Heart right ventricle (tissue), 16 donors: Measurements from ENCODE around the gene ATP1B2. TPM values are rescaled to one million over a fixed set of nuclear protein-coding genes. Genes with fewer than 3 reads are reported as not detected.

Experiments used
- ATAC-seq, 8 donors: fragments of 200-7000 bp; cut with Tn5 transposase; one replicate each; pipeline ENCODE4 v1.9.1; 2020; ENCODE audit warnings: mild to moderate bottlenecking in 8 of 8, moderate library complexity in 8 of 8, moderate number of reproducible peaks in 1 of 8
- DNase-seq, 2 donors: peaks; one replicate each; pipeline ENCODE4 v3.0.0-alpha.2; 2020
- H3K27ac ChIP-seq, 10 donors: fragments of 200-600 bp; sonication (generic) in 2 of 10; one replicate each; pipeline versions ENCODE4 v1.5.0 to v1.8.0; 2020 to 2022; ENCODE audit warnings: mild to moderate bottlenecking in 3 of 10
- H3K27me3 ChIP-seq, 7 donors: fragments of 200-600 bp; one replicate each; pipeline ENCODE4 v1.8.0; 2021 to 2022; ENCODE audit warnings: mild to moderate bottlenecking in 2 of 7
- H3K36me3 ChIP-seq, 9 donors: fragments of 200-600 bp; sonication (generic) in 1 of 9; one replicate each; pipeline versions ENCODE4 v1.5.0 to v1.8.0; 2020 to 2022; ENCODE audit warnings: mild to moderate bottlenecking in 2 of 9
- H3K4me1 ChIP-seq, 9 donors: fragments of 200-600 bp; sonication (generic) in 1 of 9; one replicate each; pipeline versions ENCODE4 v1.5.0 to v1.8.0; 2020 to 2022; ENCODE audit warnings: mild to moderate bottlenecking in 4 of 9
- H3K4me3 ChIP-seq, 10 donors: fragments of 200-600 bp; sonication (generic) in 2 of 10; one replicate each; pipeline versions ENCODE4 v1.5.0 to v1.8.0; 2020 to 2022; ENCODE audit warnings: mild to moderate bottlenecking in 7 of 10, moderate library complexity in 2 of 10
- H3K9me3 ChIP-seq, 11 donors: fragments of 200-600 bp in 10 of 11; sonication (generic) in 2 of 11; one replicate each; pipeline versions ENCODE4 v1.5.0 to v1.8.0; 2013 to 2022; ENCODE audit warnings: mild to moderate bottlenecking in 2 of 11, control low read depth in 1 of 11, moderate library complexity in 1 of 11
- WGBS, 2 donors: extraction: QIAGEN DNeasy Blood & Tissue Kit; methylation state at CpG; one replicate each; pipeline ENCODE4 v1.1.7; 2013; ENCODE audit warnings: inconsistent platforms in 1 of 2; 5-methylcytosine and 5-hydroxymethylcytosine counted together
- intact Hi-C, 10 donors: fragments of 100-400 bp; cut with DNase I; formaldehyde crosslinking; loops; one replicate each; pipeline versions ENCODE4 v1.11.1 to v1.14.2; 2022
- polyA plus RNA-seq, 2 donors: library from polyadenylated mRNA; stranded (reverse); fragments of 200-250 nt; gene quantifications; one replicate each; pipeline ENCODE4 v1.2.3, GENCODE V29; 2013
- total RNA-seq, 10 donors: library from RNA; stranded (reverse); fragmentation: NEBNext Ultra II Directional in 3 of 10; extraction: Animal tissue kit (Norgen Biotek cat#: 25700) in 3 of 10; gene quantifications; one replicate each; pipeline versions ENCODE4 v1.2.1 to v1.2.4, GENCODE V29; 2021 to 2023
- TF ChIP-seq, protein P1 (sequence below), 9 donors: fragments of 200-600 bp; sonication (generic) in 2 of 9; IDR thresholded peaks; one replicate each; pipeline versions ENCODE4 v1.5.0 to v1.8.0; 2021 to 2022; ENCODE audit warnings: antibody characterized with exemption in 9 of 9, mild to moderate bottlenecking in 5 of 9, moderate library complexity in 1 of 9
- donor health status: Arrhythmogenic right ventricular cardiomyopathy.
- donor health status: ischemic (EF 13 %, LVEDD 7.1; RV severe dilation, severe dysfunction).
- donor health status: healthy with polysubstance abuse.
- donor health status: DM: no; HTN: yes; CAD: no.
- donor health status: DM: no; HTN: no; CAD: no.
- donor health status: ischemic (EF 25% LVEDD 6.9; RV normal size, moderate dysfunction).
- donor health status: ischemic (EF 25% LVEDD 5.7; RV mildly dilated, moderate dysfunction).
- donor health status: healthy.
- donor health status: DM: yes; HTN: yes; CAD: no.
- donor health status: Ischemic cardiomyopathy.
- donor health status: ischemic (EF 35%, LVEDD 5.7; RV mildly dilated, moderate dysfunction).
- donor health status: nonischemic (EF 11% LVEDD 7.7; RV severe dilation, severe dysfunction).
- donor health status: DM: yes; HTN: yes; CAD: no.
- donor health status: PGD.
- donor health status: ischemic (EF 29% LVEDD 5.4; RV normal size, mild dysfunction).
- donor health status: nonischemic (EF 23%, LVEDD 6.1; RV moderate dilation, normal function).

ATP1B2 gene
- total and polyA plus RNA-seq, 12 donors: 0.91 to 6.5 (median 3.9) TPM

DNA sequence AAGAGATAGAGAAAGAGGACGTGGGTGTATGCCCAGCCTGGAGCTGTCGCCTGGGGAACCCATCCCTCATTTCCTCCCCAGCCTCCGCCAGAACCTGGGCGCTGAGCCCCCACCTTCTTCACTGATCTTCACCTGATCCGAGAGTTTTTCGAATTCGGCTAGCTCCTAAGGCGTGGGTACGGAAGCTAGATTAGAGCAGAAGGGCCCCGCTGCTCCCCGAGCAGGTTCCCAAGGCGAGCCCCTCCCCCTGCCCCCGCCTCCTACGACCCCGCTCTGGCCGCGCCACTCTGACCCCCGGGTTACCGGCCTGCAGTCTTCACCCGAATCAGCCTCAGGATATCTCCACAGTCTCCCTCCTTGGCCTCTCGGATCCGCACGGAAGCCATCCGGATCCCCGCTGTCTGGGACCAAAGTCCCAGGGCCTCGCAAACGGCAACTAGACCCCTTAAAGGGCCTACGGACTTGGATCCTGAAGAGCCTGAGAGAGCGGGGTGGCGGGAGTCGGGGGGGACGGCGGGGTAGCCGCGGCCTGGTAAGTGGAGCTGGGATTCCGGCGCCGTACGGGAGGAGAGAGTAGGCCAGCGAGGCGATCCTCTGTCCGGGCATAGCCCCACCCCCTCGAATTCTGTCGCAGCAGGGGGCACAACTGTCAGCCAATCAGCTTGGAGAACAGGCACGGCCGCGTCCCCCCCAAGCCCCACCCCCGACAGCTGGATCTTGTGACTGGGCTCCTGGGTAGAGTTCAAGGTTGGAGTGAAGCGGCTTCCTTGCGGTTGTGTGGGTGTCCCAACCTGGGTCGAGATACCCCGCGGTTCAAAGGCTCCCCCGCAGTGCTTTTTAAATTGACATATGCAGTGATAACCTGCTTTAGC is 23.2 kb upstream of the ATP1B2 start, which contains the start of gene SAT2:
Gene SAT2 (minus strand): TSS at position 572 of the 872 bp plus-strand sequence. CDS start 186 bp downstream, at position 386.
- peaks cover 0 to 14% (median 0%) of the 10 kb centered on the region in 9 donors for H3K36me3 ChIP-seq
- TF ChIP-seq, protein P1, sequence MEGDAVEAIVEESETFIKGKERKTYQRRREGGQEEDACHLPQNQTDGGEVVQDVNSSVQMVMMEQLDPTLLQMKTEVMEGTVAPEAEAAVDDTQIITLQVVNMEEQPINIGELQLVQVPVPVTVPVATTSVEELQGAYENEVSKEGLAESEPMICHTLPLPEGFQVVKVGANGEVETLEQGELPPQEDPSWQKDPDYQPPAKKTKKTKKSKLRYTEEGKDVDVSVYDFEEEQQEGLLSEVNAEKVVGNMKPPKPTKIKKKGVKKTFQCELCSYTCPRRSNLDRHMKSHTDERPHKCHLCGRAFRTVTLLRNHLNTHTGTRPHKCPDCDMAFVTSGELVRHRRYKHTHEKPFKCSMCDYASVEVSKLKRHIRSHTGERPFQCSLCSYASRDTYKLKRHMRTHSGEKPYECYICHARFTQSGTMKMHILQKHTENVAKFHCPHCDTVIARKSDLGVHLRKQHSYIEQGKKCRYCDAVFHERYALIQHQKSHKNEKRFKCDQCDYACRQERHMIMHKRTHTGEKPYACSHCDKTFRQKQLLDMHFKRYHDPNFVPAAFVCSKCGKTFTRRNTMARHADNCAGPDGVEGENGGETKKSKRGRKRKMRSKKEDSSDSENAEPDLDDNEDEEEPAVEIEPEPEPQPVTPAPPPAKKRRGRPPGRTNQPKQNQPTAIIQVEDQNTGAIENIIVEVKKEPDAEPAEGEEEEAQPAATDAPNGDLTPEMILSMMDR (IDR thresholded peaks at IDR 0.05): no peak
- peak within 1 kb of the TSS; percentile 85 to 98 (median 92) for H3K27ac ChIP-seq
- WGBS, 2 donors: 0 to 1% methylated on average over 54 of the region's 54 CpGs
- DNase-seq (peak; percentile 94 to 96), ATAC-seq (peak; percentile 95 to 99 (median 99))
- peaks cover 7 to 29% (median 17%) of the 10 kb centered on the region in 9 donors for H3K4me1 ChIP-seq
- H3K9me3 ChIP-seq: no peaks in the 10 kb centered on the region
- H3K27me3 ChIP-seq: no peaks in the 10 kb centered on the region
- H3K4me3 ChIP-seq: peak within 1 kb of the TSS; percentile 59 to 92 (median 76)
- intact Hi-C loops: loop anchor here in 2 of 10 donors (2.0 kb wide), 1 partner anchor 59 kb away; the partner anchor contains the start of gene TP53 (in 2 of the 2)

- Histone ChIP-seq H3K27me3 (no peaks in the 10 kb centered on the region), H3K27ac (no peak within 1 kb of the TSS), H3K4me1 (peaks cover 7 to 33% (median 17%) of the 10 kb centered on the region in 9 donors), H3K4me3 (no peak within 1 kb of the TSS), H3K36me3 (peaks cover 0 to 14% (median 0%) of the 10 kb centered on the region in 9 donors), H3K9me3 (no peaks in the 10 kb centered on the region)
- 75 to 89% methylated on average over 13 of the region's 13 CpGs for WGBS, 2 donors
- TF ChIP-seq, protein P1 (IDR thresholded peaks at IDR 0.05): no peak
- DNase-seq (no peak), ATAC-seq (no peak)
- intact Hi-C loops: loop anchor here in 6 of 10 donors (5.0 to 10.0 kb wide), 2 partner anchors 57 to 65 kb away; partner anchors contain the start of genes TP53 (in 5 of the 6) and WRAP53 (in 5 of the 6)
Observed at GRCh38 chr17:7629939-7630571, 20.7 kb upstream of the ATP1B2 start, which contains the start of gene SHBG. Gene SHBG, plus strand, starts transcription at chr17:7630135. Its CDS starts 38 bp downstream, at chr17:7630173.

- Histone ChIP-seq H3K27ac (no peak overlapping the region), H3K9me3 (no peaks in the 10 kb centered on the region), H3K27me3 (no peaks in the 10 kb centered on the region), H3K4me3 (no peak overlapping the region), H3K4me1 (peaks cover 6 to 30% (median 12%) of the 10 kb centered on the region in 9 donors), H3K36me3 (no peaks in the 10 kb centered on the region)
- TF ChIP-seq, protein P1 (IDR thresholded peaks at IDR 0.05): no peak
- peak in 1 of 2 donors; percentile 41 for DNase-seq
- no peak for ATAC-seq
- WGBS, 2 donors: 21 to 25% methylated on average over 11 of the region's 11 CpGs
- intact Hi-C loops: loop anchor here in 7 of 10 donors (2.0 to 10.0 kb wide), 3 partner anchors 56 to 63 kb away; partner anchors contain the start of genes WRAP53 (in 6 of the 7) and TP53 (in 5 of the 7)
Observed at GRCh38 chr17:7631398-7632380, 19.0 kb upstream of the ATP1B2 start.
